HG03558 (cell line): ENCODE results near the gene PTPRM.

Experiments used
- ATAC-seq: cut with Tn5 transposase; IDR thresholded peaks from one replicate; pipeline ENCODE4 v1.9.1; 2021; ENCODE audit warnings: moderate number of reproducible peaks; ENCODE audit not compliant: unreplicated experiment; ENCODE audit errors: extremely low read depth

PTPRM gene

DNA sequence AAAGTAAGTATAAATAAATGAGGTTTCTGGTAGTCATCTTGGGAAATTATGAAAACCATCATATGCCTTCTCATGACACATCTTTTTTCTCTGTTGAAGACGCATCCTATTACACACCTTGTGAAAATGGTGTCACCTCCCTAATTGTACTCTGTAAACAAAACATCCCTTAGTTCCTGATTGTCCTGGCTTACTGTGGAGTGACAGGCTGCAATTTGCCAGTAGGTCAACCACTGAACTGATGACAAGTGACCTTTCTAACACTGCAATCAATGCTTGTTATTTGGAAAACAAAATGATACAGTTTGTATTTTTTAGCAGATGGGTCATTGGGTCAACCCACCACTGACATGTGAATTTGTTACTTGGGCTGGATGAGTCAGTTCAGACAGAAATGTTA is 219.5 kb downstream of the PTPRM start:
- ATAC-seq: no peak

DNA sequence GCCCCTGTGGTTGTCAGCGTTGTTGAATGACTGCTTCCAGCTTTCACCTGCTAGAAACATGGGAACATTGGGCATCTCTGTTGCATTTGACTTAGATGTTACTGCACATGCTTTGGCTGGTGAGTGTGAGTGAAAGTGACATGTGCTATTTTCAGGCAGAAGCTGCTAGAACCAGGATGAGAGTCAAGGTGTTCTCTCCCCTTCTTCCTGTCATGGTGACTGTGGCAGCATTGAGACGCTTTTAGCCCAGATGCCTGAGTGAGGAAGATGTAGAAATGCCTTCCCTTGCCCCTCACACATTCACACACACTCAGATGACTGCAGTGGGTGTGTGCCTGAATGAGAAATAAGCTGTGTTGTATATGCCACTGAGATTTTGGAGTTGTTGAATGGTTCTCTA is 220.2 kb downstream of the PTPRM start:
- no peak for ATAC-seq

DNA sequence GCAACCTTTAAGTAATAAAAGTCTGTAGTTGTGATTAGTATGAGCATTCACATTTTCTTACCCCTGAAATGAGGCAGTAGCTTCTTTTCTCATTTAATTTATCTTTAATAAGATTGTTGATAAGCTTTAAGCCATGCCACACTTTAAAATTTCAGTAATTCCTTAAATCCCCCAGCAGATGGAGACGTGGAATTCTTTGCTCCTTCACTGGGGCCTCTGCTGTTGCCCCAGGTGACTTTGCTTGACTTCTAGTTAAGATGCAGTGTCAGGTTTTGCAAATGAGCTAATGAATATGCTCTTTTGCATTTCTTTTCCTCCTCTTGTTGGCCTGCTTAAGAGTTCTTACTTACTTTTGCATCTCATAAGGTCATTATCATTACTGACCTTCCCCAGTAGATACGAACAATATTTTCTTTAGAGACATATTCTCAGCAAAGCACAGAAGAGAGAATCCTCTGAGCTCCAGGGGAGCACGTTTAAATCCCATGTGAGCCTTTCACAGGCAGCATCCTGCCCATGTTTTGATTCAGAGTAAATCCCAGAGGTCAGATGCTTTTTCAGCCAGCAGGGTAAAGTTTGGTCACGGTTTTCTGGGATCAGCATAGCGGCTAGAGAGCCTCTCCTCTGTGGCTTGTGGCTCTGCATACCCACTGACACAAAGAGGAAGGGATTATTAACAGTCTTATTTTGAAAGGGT is 222.9 kb downstream of the PTPRM start:
- no peak for ATAC-seq

DNA sequence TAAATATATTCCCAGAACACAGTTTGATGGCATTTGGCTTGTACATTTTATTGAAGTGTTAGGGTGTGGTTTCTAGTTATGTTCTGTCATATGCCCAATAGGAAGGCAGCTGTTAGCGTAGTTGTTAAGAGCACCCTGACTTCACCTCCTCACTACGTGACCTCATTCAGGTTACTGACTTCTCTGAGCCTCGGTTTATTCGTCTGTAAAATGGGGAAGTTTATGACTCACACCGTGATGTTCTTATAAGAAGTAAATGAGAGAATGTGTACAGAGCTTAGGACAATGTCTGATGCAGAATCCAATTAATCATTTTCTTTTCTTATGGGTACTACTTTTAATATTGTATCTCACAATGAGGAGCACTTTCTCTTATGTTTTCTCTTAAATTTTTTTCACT is 226.0 kb downstream of the PTPRM start:
- ATAC-seq: no peak

DNA sequence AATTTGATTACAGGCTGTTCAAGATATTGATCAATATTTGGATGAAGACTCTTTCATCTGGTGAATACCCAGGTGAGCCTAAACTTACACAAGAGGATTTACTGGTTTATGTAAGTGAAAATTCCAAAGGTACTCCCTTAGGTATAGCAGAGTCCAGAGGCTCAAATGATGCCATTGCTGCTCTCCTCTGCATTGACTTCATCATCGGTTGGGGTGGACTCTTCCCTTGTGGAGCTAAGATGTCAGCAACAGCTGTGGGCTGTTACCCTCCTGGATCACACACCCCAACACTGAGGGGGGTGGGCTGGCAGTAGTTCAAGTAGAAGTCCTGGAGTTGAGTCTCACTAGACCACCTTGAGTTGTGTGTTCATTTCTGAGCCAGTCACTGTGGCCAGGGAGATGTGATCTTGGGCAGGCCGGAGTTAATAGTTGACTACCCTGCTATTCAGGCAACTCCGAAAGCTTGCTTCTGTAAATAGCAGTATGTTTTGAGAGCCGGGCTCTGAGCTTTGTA is 236.9 kb downstream of the PTPRM start:
- ATAC-seq: no peak

DNA sequence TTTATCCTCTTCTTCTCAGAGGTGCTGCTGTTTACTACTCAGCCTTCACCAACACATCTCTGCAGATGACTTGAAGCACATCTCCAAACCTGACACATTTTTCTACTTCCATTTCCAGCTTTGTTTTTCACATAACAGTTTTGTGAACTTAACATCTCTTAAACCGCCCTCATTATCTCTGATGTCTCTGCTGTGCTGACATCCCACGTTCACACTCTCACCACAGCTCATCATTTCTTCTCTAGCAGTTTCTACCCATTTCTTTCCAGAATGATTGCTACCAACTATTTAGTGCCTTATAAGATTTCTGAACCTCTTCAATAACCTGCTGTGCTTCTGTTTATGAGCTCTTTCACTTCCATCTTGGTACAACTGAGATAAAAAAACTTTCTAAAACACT is 238.0 kb downstream of the PTPRM start:
- no peak for ATAC-seq

DNA sequence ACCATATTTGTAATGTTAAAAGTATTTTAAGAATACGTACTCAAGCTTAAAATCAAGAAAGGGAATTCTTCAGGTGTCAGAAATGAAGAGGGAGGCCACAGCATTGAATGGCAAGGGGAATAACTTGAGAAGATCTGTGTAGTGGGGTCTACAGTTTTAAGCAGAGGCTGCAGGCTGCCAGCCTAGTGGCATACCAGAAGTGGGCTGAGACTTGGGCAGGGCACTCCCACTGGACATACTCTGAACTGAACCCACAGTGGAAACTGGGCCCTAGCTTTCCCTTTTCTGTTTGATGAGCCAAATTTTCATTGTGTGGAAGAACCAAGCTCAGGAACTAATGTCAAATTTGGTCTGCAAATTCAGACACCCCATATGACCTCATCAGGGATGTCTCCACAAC is 238.8 kb downstream of the PTPRM start:
- no peak for ATAC-seq

DNA sequence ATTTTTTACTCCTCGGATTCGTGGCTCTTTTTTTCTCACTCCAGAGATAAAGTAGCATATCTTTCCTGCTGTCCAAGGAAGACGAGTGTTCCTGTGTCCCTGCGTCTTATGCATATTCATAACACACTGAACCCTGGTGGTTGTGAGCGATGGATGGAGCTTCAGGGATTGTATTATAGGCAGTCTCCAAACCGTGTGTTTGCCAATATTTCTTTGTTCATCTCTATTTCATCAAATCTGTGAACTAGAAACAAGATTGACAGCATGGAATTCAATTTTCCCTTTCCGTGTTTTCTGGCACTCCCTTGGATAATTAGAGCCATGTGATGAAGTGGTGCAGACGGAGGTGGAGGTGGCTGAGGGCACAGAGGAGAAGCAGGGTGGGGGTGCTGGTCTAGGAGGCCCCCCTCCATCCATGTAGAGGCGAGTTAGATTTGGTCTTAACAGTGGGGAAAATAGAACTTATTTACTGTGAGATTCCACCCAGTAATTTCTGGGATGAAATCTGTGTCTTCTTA is 240.9 kb downstream of the PTPRM start:
- ATAC-seq: no peak

DNA sequence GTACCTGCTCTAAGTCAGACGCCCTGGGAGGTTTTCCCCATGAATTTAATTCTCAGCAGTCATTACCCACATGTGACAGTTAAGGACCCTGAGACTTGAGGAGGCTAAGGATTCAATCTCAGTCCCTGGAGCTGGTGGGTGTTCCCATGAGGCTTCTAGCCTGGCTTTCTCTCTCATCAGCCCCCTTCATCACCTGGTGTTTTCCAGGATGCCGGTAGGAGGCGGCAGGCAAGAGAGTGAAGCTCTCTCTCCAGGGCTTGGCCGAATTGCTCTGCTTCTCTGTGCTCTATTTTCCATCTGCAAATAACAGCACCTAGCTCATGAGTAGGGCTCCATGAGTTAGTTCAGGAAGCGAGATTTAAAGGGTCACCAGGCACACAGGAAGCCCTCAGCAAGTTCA is 241.9 kb downstream of the PTPRM start:
- no peak for ATAC-seq

DNA sequence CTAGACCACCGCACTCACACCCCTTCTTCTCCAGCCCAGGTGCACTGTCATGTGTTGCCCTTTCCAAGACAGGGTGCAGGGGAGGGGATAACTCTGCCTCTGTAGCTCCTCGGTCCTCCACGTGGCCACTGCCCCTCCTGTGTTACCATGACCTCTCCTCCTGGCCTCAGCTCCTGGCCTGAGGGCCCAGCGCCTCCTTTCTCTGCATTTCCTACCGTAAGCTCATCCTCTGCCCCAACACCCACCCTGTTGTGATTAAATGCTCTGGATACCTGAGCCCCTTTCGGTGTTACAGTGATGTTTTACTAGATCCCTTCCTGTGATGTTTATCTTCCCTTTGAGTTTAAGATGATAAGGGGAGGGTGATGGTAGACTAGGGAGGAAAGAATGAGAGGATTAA is 242.3 kb downstream of the PTPRM start:
- no peak for ATAC-seq

DNA sequence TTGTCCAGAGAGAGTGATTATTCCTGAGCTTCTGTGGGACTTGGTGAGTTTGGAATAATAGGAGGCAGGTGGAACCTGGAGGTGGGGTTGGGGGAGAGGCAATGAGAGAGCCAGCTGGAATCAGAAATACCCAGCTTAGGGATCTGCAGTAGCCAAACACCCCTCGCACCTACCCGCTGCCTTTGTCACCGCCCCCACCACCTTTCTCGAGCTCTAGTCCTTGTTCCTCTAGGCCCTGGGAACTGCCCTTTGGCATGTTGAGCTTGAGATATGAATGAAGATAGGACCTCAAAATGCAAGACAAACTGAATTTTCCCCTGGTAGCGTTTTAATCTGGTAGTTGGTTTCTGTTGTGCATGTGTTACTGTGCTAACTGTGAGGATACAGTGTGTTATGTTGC is 242.9 kb downstream of the PTPRM start:
- no peak for ATAC-seq

DNA sequence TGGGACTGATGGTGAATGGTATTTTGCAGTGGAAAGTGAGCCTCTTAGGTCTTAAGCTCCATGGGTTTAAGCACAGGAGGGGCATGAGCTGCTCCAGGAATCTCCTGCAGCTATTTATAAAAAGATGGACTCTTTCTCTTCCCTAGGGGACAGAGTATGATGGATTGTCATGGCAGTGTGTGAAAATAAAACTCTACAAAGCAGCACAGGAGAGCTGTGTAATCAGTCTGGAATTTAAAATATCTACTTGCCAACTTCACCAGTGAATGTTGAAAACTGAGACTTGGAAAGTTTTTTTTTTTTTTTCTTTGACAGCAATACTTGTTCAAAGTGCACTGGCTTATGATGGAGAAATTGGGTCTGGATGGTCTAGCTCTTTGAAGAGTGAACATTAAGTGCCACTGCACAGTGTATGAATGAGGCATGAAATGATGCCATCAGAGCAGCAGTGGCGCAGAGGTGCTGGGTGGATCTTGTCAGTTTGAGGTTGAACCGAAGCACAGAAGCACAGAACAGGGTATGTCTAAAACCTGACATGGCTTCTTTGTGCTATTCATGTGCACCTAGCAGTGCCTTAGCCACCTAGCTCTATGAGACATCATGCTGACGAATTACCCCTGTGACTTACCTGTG is 245.4 kb downstream of the PTPRM start:
- ATAC-seq: no peak

DNA sequence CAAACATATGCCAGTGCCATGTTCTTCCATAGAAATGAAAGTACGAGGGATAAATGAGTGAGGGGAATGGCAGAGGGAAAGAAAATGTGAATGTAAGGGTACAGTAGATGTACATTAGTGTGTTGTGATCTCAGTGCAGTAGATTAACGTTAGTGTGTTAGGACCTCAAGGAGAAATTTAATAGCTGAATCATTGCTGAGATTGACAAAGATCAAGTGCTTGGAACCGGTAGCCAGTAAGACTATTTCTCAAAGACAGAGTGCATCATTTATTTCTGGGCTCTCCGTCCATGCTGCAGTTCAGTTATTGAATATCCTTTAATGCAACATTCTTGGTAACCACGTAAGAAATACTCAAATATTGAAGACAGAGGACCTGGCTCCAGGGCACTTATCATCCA is 246.0 kb downstream of the PTPRM start:
- ATAC-seq: no peak

DNA sequence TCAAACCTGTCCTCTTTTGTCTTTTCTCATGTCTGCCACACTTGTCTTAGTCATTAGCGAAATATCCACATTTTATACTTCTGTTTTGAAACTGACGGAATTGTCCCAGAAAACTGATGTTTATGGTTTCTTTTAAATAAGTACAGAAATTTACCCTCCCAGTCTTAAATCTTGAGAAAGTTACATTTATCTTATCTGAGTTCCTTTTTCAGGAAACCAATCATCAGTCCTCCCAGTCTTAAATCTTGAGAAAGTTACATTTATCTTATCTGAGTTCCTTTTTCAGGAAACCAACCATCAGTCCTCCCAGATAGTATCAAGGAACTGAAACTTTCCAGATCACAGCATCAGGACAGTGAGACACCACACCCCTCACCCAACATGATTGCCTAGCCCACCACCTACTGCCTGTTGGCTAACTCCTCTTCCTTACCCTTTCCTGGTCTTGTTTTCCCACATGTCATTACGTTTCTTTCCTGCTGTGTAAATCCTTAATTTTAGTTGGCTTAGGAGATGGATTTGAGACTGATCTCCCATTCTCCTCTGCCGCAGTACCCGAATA is 247.7 kb downstream of the PTPRM start:
- no peak for ATAC-seq

DNA sequence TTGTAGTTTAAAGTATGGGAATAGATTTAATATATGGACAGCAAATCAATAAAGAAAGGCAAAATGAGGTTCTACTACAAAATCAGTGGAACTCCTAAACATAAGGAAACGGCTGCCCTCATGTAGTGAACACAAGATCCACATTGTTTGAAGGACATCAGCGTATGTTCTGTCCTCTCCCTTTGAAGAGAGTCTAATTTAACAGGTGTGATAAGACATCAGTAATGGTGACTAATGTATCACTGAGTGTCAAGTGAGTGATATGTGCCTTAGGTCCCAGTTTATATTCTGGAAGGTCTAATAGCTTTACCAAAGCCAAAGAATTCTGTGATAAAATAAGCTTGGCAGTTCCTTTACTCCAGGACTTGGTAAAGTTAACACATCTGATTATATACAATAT is 248.7 kb downstream of the PTPRM start:
- ATAC-seq: no peak

DNA sequence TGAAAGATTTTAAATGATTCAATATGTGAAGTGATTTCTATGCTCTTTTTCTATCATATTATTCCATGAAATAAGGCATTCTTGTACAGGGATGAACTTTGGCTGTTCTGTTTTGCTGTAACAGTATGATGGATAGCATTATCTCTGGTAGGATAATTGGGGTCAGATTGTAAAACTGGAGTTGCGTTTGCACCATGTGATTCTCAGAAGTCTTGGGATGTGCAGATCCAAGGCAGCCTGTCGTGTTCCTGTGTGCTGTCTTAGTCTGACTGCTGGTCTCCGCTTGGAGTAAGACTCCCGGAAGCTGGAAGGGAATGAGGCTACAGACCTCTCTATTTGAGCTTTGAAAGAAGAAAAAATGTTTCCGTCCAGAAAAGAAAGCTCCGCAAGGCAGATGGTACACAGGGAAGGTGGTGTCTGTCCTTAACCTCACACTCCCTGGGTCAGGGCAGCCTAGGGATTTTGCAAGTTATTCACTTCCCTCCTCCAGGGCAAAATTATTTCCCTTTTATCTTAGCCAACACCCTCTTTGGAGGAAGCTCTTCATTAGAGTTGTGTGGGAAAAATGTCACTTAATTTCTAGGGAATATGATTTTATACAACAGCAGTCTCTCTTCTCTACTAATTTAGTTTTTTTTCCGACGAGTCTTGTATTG is 250.6 kb downstream of the PTPRM start:
- no peak for ATAC-seq

DNA sequence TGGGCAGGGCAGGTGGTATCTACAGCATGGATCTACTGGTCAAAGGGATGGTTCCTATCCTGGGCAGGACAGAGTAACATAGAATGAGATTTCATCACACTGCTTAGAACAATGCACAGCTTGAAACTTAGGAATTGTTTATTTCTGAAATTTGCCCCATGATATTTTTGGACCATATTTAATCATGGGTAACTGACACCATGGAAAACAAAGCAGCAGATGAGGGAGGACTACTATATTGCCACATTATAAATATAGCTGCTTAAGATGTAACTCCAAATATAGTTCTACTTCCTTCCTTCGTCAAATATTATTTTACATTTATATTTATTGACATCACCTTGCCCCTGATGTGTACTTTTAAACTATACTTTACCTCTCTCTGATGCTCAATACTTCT is 254.7 kb downstream of the PTPRM start:
- no peak for ATAC-seq

DNA sequence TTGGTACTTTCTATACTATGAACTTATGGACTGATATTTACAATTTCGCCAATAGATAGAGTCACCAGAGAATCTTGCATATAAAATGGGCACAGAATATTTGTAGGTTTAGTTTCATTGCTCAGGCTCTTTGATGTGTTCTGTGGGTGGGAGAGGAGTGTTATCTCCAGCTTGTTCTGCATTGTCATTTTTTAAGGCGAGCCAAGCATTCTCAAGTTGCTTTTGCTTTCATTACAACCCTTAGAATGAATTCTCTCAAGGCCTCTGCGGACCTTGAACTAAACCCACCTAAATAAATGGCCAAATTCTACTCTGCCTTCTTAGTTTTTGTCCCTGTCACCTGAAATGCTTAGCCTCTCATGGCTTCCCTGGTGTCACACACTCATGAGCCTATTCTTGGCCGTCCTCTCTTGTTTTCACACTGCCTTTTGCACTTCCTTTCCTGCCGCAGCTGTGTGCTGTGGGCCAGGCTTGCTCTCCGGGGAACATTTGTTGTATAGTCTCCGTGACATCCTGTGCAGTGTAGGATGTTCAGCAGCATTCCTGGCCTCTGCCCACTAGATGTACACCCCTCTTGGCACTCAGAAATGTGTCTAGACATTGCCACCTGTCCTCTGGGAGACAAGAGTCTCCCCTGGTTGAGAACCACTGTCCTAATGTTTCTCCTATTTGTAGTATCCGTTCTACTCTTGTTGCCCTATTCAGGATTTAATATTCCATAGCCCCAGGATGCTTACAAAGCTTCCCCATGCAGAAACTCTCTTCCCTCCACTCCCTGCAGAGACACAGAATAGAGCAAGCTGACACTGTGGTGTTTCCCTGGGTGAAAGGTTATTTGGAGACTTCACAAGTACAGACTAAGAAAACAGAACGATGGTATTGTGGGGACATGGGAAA is 255.6 kb downstream of the PTPRM start:
- no peak for ATAC-seq

DNA sequence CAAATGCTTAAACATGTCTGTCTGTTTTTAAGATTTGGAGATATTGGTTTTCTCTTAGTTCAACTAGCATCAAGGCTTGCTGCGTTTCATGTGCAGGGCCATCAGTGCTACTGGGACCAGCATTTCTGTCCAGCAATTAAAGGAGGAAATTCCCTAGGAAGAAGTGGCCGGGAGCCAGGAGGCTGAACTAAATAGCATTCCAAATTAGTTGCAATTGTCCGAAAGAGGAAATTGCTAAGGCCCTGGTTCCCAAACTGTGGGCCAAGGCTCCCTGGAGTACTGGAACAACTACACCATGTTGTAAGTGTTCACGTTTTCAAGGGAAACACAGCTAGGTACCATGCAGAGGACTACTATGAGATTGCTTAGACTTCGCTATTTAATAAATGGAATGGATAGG is 257.9 kb downstream of the PTPRM start:
- ATAC-seq: no peak

DNA sequence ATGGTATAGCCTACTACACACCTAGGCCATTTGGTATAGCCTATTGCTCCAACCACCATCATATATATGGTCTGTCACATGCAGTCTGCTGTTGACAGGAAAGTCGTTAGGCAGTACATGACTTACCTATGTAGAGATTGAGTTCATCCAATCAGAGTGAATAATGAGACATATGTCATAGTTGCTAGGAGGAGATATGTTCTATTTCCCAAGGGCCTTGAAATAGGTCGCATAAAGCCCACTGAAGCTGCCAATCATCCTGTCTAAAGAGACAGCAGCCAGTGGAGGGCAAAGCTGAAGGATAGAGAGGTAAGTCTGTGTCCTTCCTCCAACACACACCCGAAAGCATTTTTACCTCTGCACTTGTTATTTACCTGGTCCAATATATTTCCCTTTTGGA is 263.4 kb downstream of the PTPRM start:
- ATAC-seq: no peak
